ENCODE measurements around the gene GSC2. TPM values are rescaled to one million over a fixed set of nuclear protein-coding genes. Genes with fewer than 3 reads are reported as not detected.
A peak's percentile ranks its signal among the peaks of the same experiment; 100 is the strongest.

The GSC2 gene
- total and polyA plus RNA-seq, 5 donors from 2014 or later = not detected

- Histone ChIP-seq H3K9me3 (ENCODE audit: control insufficient read depth in 2 of 2, low read length in 2 of 2) (no peaks in the 10 kb centered on the region), H3K27ac (ENCODE audit: insufficient read depth, low read length, poor library complexity, severe bottlenecking) (no peak overlapping the region), H3K27me3 (ENCODE audit: control insufficient read depth, insufficient read depth, low read length) (no peaks in the 10 kb centered on the region), H3K4me3 (ENCODE audit: low read depth, low read length) (no peak overlapping the region), H3K36me3 (ENCODE audit: control insufficient read depth, insufficient read depth, low read length) (no peaks in the 10 kb centered on the region), H3K4me1 (ENCODE audit: control insufficient read depth, insufficient read depth, low read length, poor library complexity, severe bottlenecking) (peaks cover 20% of the 10 kb centered on the region)
- Mint-ChIP-seq H3K4me3 (peak overlapping the region in 1 of 4 donors; percentile 71), H3K27ac (no peak overlapping the region), H3K36me3 (no peaks in the 10 kb centered on the region), H3K27me3 (no peaks in the 10 kb centered on the region), H3K9me3 (peaks cover 0 to 1% (median 0%) of the 10 kb centered on the region in 7 donors), H3K4me1 (peaks cover 5 to 27% (median 13%) of the 10 kb centered on the region in 4 donors)
- ATAC-seq (ENCODE audit: low read depth in 2 of 2) (no peak), DNase-seq (no peak)
These were observed 30.8 kb upstream of the GSC2 start for GRCh38 chr22:19180740-19181410.

- no peaks in the 10 kb centered on the region for H3K36me3 ChIP-seq (ENCODE audit: control insufficient read depth, insufficient read depth, low read length)
- Mint-ChIP-seq H3K27me3 (no peaks in the 10 kb centered on the region), H3K9me3 (peaks cover 0 to 1% (median 0%) of the 10 kb centered on the region in 7 donors), H3K4me3 (peak overlapping the region in 1 of 4 donors; percentile 71), H3K27ac (no peak overlapping the region), H3K4me1 (peaks cover 5 to 30% (median 13%) of the 10 kb centered on the region in 4 donors), H3K36me3 (no peaks in the 10 kb centered on the region)
- no peak overlapping the region for H3K27ac ChIP-seq (ENCODE audit: insufficient read depth, low read length, poor library complexity, severe bottlenecking)
- ATAC-seq (ENCODE audit: low read depth in 2 of 2) (no peak), DNase-seq (no peak)
- peaks cover 20% of the 10 kb centered on the region for H3K4me1 ChIP-seq (ENCODE audit: control insufficient read depth, insufficient read depth, low read length, poor library complexity, severe bottlenecking)
- no peaks in the 10 kb centered on the region for H3K27me3 ChIP-seq (ENCODE audit: control insufficient read depth, insufficient read depth, low read length)
- no peaks in the 10 kb centered on the region for H3K9me3 ChIP-seq (ENCODE audit: control insufficient read depth in 2 of 2, low read length in 2 of 2)
- H3K4me3 ChIP-seq (ENCODE audit: low read depth, low read length) = no peak overlapping the region
These were observed 30.1 kb upstream of the GSC2 start for GRCh38 chr22:19180234-19180633.

GRCh38 chr22:19179497-19180048, 29.5 kb upstream of the GSC2 start:
- Histone ChIP-seq H3K36me3 (ENCODE audit: control insufficient read depth, insufficient read depth, low read length) (no peaks in the 10 kb centered on the region), H3K9me3 (ENCODE audit: control insufficient read depth in 2 of 2, low read length in 2 of 2) (no peaks in the 10 kb centered on the region), H3K4me3 (ENCODE audit: low read depth, low read length) (peak overlapping the region; percentile 18), H3K27ac (ENCODE audit: insufficient read depth, low read length, poor library complexity, severe bottlenecking) (peak overlapping the region; percentile 69), H3K27me3 (ENCODE audit: control insufficient read depth, insufficient read depth, low read length) (no peaks in the 10 kb centered on the region), H3K4me1 (ENCODE audit: control insufficient read depth, insufficient read depth, low read length, poor library complexity, severe bottlenecking) (peaks cover 20% of the 10 kb centered on the region)
- Mint-ChIP-seq H3K4me3 (peak overlapping the region; percentile 90 to 97 (median 93)), H3K27ac (peak overlapping the region; percentile 67 to 89 (median 76)), H3K36me3 (no peaks in the 10 kb centered on the region), H3K27me3 (no peaks in the 10 kb centered on the region), H3K4me1 (peaks cover 5 to 30% (median 13%) of the 10 kb centered on the region in 4 donors), H3K9me3 (no peaks in the 10 kb centered on the region)
- ATAC-seq (ENCODE audit: low read depth in 2 of 2) (peak; percentile 23 to 29), DNase-seq (peak in 2 of 3 donors; percentile 28 to 77)

GRCh38 chr22:19178657-19179496, 28.8 kb upstream of the GSC2 start, which contains the start of gene SLC25A1:
SLC25A1 (minus strand) TSS chr22:19178736; CDS start chr22:19178673, 63 bp downstream.
- Histone ChIP-seq H3K4me3 (ENCODE audit: low read depth, low read length) (peak within 1 kb of the TSS; percentile 18), H3K36me3 (ENCODE audit: control insufficient read depth, insufficient read depth, low read length) (no peaks in the 10 kb centered on the region), H3K4me1 (ENCODE audit: control insufficient read depth, insufficient read depth, low read length, poor library complexity, severe bottlenecking) (peaks cover 20% of the 10 kb centered on the region), H3K27me3 (ENCODE audit: control insufficient read depth, insufficient read depth, low read length) (no peaks in the 10 kb centered on the region), H3K9me3 (ENCODE audit: control insufficient read depth in 2 of 2, low read length in 2 of 2) (no peaks in the 10 kb centered on the region), H3K27ac (ENCODE audit: insufficient read depth, low read length, poor library complexity, severe bottlenecking) (peak within 1 kb of the TSS; percentile 69)
- Mint-ChIP-seq H3K36me3 (no peaks in the 10 kb centered on the region), H3K4me3 (peak within 1 kb of the TSS; percentile 90 to 97 (median 93)), H3K27me3 (no peaks in the 10 kb centered on the region), H3K4me1 (peaks cover 5 to 32% (median 13%) of the 10 kb centered on the region in 4 donors), H3K9me3 (no peaks in the 10 kb centered on the region), H3K27ac (peak within 1 kb of the TSS; percentile 67 to 89 (median 76))
- DNase-seq = peak; percentile 50 to 85 (median 77)
- ATAC-seq (ENCODE audit: low read depth in 2 of 2) = peak; percentile 71 to 77

GRCh38 chr22:19178065-19178656, 28.1 kb upstream of the GSC2 start:
- Mint-ChIP-seq H3K27ac (no peak overlapping the region), H3K27me3 (no peaks in the 10 kb centered on the region), H3K4me1 (peaks cover 5 to 39% (median 14%) of the 10 kb centered on the region in 4 donors), H3K4me3 (peak overlapping the region in 1 of 4 donors; percentile 83), H3K9me3 (no peaks in the 10 kb centered on the region), H3K36me3 (no peaks in the 10 kb centered on the region)
- peak; percentile 60 to 64 (median 60) for DNase-seq
- Histone ChIP-seq H3K36me3 (ENCODE audit: control insufficient read depth, insufficient read depth, low read length) (no peaks in the 10 kb centered on the region), H3K4me3 (ENCODE audit: low read depth, low read length) (no peak overlapping the region), H3K27me3 (ENCODE audit: control insufficient read depth, insufficient read depth, low read length) (no peaks in the 10 kb centered on the region), H3K27ac (ENCODE audit: insufficient read depth, low read length, poor library complexity, severe bottlenecking) (peak overlapping the region; percentile 69), H3K4me1 (ENCODE audit: control insufficient read depth, insufficient read depth, low read length, poor library complexity, severe bottlenecking) (peaks cover 24% of the 10 kb centered on the region), H3K9me3 (ENCODE audit: control insufficient read depth in 2 of 2, low read length in 2 of 2) (no peaks in the 10 kb centered on the region)
- peak; percentile 31 to 45 for ATAC-seq (ENCODE audit: low read depth in 2 of 2)

GRCh38 chr22:19177164-19178064, 27.3 kb upstream of the GSC2 start:
- Histone ChIP-seq H3K4me3 (ENCODE audit: low read depth, low read length) (no peak overlapping the region), H3K27ac (ENCODE audit: insufficient read depth, low read length, poor library complexity, severe bottlenecking) (peak overlapping the region; percentile 69), H3K4me1 (ENCODE audit: control insufficient read depth, insufficient read depth, low read length, poor library complexity, severe bottlenecking) (peaks cover 29% of the 10 kb centered on the region), H3K9me3 (ENCODE audit: control insufficient read depth in 2 of 2, low read length in 2 of 2) (no peaks in the 10 kb centered on the region), H3K27me3 (ENCODE audit: control insufficient read depth, insufficient read depth, low read length) (no peaks in the 10 kb centered on the region), H3K36me3 (ENCODE audit: control insufficient read depth, insufficient read depth, low read length) (no peaks in the 10 kb centered on the region)
- Mint-ChIP-seq H3K9me3 (no peaks in the 10 kb centered on the region), H3K4me3 (peak overlapping the region; percentile 47 to 83 (median 70)), H3K27ac (peak overlapping the region in 1 of 3 donors; percentile 67), H3K27me3 (no peaks in the 10 kb centered on the region), H3K4me1 (peaks cover 5 to 42% (median 18%) of the 10 kb centered on the region in 4 donors), H3K36me3 (no peaks in the 10 kb centered on the region)
- no peak for ATAC-seq (ENCODE audit: low read depth in 2 of 2)
- no peak for DNase-seq
